Breast epithelium (tissue), 3 donors: ENCODE results near the gene IL1RL2.

Experiments
- POLR2A ChIP-seq: fragments of 450-650 bp; IDR thresholded peaks from one replicate; pipeline ENCODE4 v1.6.1; 2016; ENCODE audit warnings: antibody characterized with exemption, mild to moderate bottlenecking, moderate library complexity
- TF ChIP-seq, protein P1 (sequence below), 3 donors: fragments of 450-650 bp; IDR thresholded peaks; one replicate each; pipeline ENCODE4 v1.5.1; 2016 to 2017; ENCODE audit warnings: antibody characterized with exemption in 3 of 3, mild to moderate bottlenecking in 3 of 3, moderate library complexity in 3 of 3

GRCh38 chr2:102217032-102217431, 30.2 kb downstream of the IL1RL2 start:
- TF ChIP-seq, protein P1, sequence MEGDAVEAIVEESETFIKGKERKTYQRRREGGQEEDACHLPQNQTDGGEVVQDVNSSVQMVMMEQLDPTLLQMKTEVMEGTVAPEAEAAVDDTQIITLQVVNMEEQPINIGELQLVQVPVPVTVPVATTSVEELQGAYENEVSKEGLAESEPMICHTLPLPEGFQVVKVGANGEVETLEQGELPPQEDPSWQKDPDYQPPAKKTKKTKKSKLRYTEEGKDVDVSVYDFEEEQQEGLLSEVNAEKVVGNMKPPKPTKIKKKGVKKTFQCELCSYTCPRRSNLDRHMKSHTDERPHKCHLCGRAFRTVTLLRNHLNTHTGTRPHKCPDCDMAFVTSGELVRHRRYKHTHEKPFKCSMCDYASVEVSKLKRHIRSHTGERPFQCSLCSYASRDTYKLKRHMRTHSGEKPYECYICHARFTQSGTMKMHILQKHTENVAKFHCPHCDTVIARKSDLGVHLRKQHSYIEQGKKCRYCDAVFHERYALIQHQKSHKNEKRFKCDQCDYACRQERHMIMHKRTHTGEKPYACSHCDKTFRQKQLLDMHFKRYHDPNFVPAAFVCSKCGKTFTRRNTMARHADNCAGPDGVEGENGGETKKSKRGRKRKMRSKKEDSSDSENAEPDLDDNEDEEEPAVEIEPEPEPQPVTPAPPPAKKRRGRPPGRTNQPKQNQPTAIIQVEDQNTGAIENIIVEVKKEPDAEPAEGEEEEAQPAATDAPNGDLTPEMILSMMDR (IDR thresholded peaks at IDR 0.05) = no peak
- TF ChIP-seq POLR2A = no peak
